ENCODE measurements around the gene B4GAT1. TPM values are rescaled to one million over a fixed set of nuclear protein-coding genes. Genes with fewer than 3 reads are reported as not detected.

Gene B4GAT1
- total and polyA plus RNA-seq, 9 of the 15 experiments (the other 6 are each of a cell fraction or from before 2014, with no cell fraction given): 0.86 to 9.5 (median 3.8) TPM

GRCh38 chr11:66314186-66314501 is 33.3 kb downstream of the B4GAT1 start:
- 70% methylated on average over 1 of the region's 1 CpG for WGBS (ENCODE audit: insufficient coverage, low coverage, missing lambda C conversion rate)
- POLR2A ChIA-PET: interaction anchor here (0.6 to 1.9 kb wide), 2 partner anchors 8 to 929 kb away, joined by 4 to 9 read pairs; no protein-coding TSS in a partner anchor
- in situ Hi-C loops (cut with MboI): no loop called here

GRCh38 chr11:66313321-66314185 is 33.9 kb downstream of the B4GAT1 start:
- BruUV-seq (replicated peaks): no TSS peak
- 66% methylated on average over 21 of the region's 38 CpGs for WGBS (ENCODE audit: insufficient coverage, low coverage, missing lambda C conversion rate)
- Histone ChIP-seq H3K4me3 (peak overlapping the region; percentile 49), H3K9me1 (ENCODE audit: control insufficient read depth, insufficient read depth, low read length) (no peaks in the 10 kb centered on the region), H3K27ac (ENCODE audit: extremely low read depth, low read depth, low read length) (peak overlapping the region; percentile 60; the same call in 2 of the 3 replicates), H3K79me2 (ENCODE audit: control insufficient read depth, insufficient read depth, low read length) (no peaks in the 10 kb centered on the region), H4K20me1 (replicated peaks; ENCODE audit: control insufficient read depth, insufficient read depth, low read length) (no peaks in the 10 kb centered on the region), H2AFZ (ENCODE audit: low read depth, low read length) (peak overlapping the region; percentile 90), H3K4me1 (replicated peaks in 1 of 2; ENCODE audit: control insufficient read depth in 2 of 2, insufficient read depth in 2 of 2, low read length in 2 of 2) (peaks cover 23 to 73% of the 10 kb centered on the region in 2 experiments), H3K9ac (ENCODE audit: insufficient read depth in 1 of 2, low read depth in 2 of 2, low read length in 2 of 2) (peak overlapping the region; percentile 37 to 87; a peak in 3 of 4 replicates), H3K27me3 (ENCODE audit: control insufficient read depth in 2 of 2, insufficient read depth in 2 of 2, low read length in 2 of 2) (no peaks in the 10 kb centered on the region), H3K9me3 (replicated peaks; ENCODE audit: control insufficient read depth, insufficient read depth, low read depth, low read length) (no peaks in the 10 kb centered on the region), H3K36me3 (ENCODE audit: control insufficient read depth, insufficient read depth, low read length) (no peaks in the 10 kb centered on the region), H3K4me2 (ENCODE audit: insufficient read depth, low read length) (peak overlapping the region; percentile 73)
- ChIA-PET CTCF (ENCODE audit: low intra/inter-chr PET ratio) (interaction anchor here (1.1 kb wide), 1 partner anchor 364 kb away, joined by 4 read pairs; the partner anchor contains the start of gene RBM4B), POLR2A (interaction anchor here (0.5 to 2.6 kb wide), 8 partner anchors 8 to 929 kb away, joined by 3 to 16 read pairs (median 4); partner anchors contain the start of genes PELI3 and YIF1A)
- in situ Hi-C loops (cut with MboI) (no loop called here), intact Hi-C loops (cut with micrococcal nuclease) (loop anchor here (2.0 kb wide), 1 partner anchor 75 kb away; no protein-coding TSS in a partner anchor)
- peak in 2 of 4 experiments; percentile 45 to 49 for DNase-seq (ENCODE audit: extremely low read depth in 1 of 4, low spot score in 3 of 4)
- ATAC-seq: no peak
- FAIRE-seq: no peak
- TF ChIP-seq RHOXF2B (CRISPR knock-in tag; conservative IDR thresholded peaks at IDR 0.05) (no peak), TCFL5 (CRISPR knock-in tag; conservative IDR thresholded peaks at IDR 0.05) (no peak), ZNF41 (CRISPR knock-in tag; conservative IDR thresholded peaks at IDR 0.05) (no peak), MYC (IDR thresholded peaks at IDR 0.05; ENCODE audit: low read depth, low read length) (no peak), MYC (CRISPR knock-in tag; IDR thresholded peaks at IDR 0.05; ENCODE audit: borderline replicate concordance, low read depth) (no peak), TFE3 (CRISPR knock-in tag; IDR thresholded peaks at IDR 0.05) (no peak), CTCFL (IDR thresholded peaks at IDR 0.05; ENCODE audit: borderline replicate concordance, insufficient read depth, low read depth, low read length, poor library complexity, severe bottlenecking) (peak; percentile 12), EGR1 (conservative IDR thresholded peaks at IDR 0.05) (peak; percentile 30; the same call in 1 of the 2 replicates), ZKSCAN8 (CRISPR knock-in tag; IDR thresholded peaks at IDR 0.05) (no peak), MCM3 (IDR thresholded peaks at IDR 0.05) (no peak)

More at GRCh38 chr11:66314186-66314501, 33.3 kb downstream of the B4GAT1 start:
- FAIRE-seq (no peak), DNase-seq (ENCODE audit: extremely low read depth in 1 of 4, low spot score in 3 of 4) (no peak), ATAC-seq (no peak)
- Histone ChIP-seq H3K79me2 (ENCODE audit: control insufficient read depth, insufficient read depth, low read length) (no peaks in the 10 kb centered on the region), H3K27me3 (ENCODE audit: control insufficient read depth in 2 of 2, insufficient read depth in 2 of 2, low read length in 2 of 2) (no peaks in the 10 kb centered on the region), H3K4me3 (no peak overlapping the region), H3K4me2 (ENCODE audit: insufficient read depth, low read length) (no peak overlapping the region), H3K9ac (ENCODE audit: insufficient read depth in 1 of 2, low read depth in 2 of 2, low read length in 2 of 2) (no peak overlapping the region), H3K9me3 (replicated peaks; ENCODE audit: control insufficient read depth, insufficient read depth, low read depth, low read length) (no peaks in the 10 kb centered on the region), H3K27ac (ENCODE audit: extremely low read depth, low read depth, low read length) (no peak overlapping the region), H2AFZ (ENCODE audit: low read depth, low read length) (no peak overlapping the region), H3K4me1 (replicated peaks in 1 of 2; ENCODE audit: control insufficient read depth in 2 of 2, insufficient read depth in 2 of 2, low read length in 2 of 2) (peaks cover 22 to 73% of the 10 kb centered on the region in 2 experiments), H3K9me1 (ENCODE audit: control insufficient read depth, insufficient read depth, low read length) (no peaks in the 10 kb centered on the region), H3K36me3 (ENCODE audit: control insufficient read depth, insufficient read depth, low read length) (no peaks in the 10 kb centered on the region), H4K20me1 (replicated peaks; ENCODE audit: control insufficient read depth, insufficient read depth, low read length) (no peaks in the 10 kb centered on the region)
- TF ChIP-seq ADNP (tag; IDR thresholded peaks at IDR 0.05) (no peak), ZFP36 (IDR thresholded peaks at IDR 0.05; ENCODE audit: low read depth, low read length, partially characterized antibody) (peak; percentile 58)
- intact Hi-C loops (cut with micrococcal nuclease): no loop called here
- no TSS peak for BruUV-seq (replicated peaks)
- CTCF ChIA-PET (ENCODE audit: low intra/inter-chr PET ratio): no interaction called here
